SK-N-SH treated with all-trans-retinoic acid at 6 μM for 48 hours (cell line): ENCODE data around the gene GABBR2.

Source experiments
- CSRNP3 ChIP-seq: fragments of 250-450 bp; sonication (Bioruptor Pico); IDR thresholded peaks from 2 replicates; pipeline ENCODE4 v1.5.1; 2021; ENCODE audit warnings: mild to moderate bottlenecking, moderate library complexity
- GLIS3 ChIP-seq: fragments of 250-450 bp; sonication (Bioruptor Pico); IDR thresholded peaks from 2 replicates; pipeline ENCODE4 v1.5.0; 2020; ENCODE audit warnings: mild to moderate bottlenecking, moderate library complexity
- PATZ1 ChIP-seq: fragments of 250-450 bp; sonication (Bioruptor Pico); IDR thresholded peaks from 2 replicates; pipeline ENCODE4 v1.8.0; 2020; ENCODE audit warnings: mild to moderate bottlenecking, moderate library complexity, borderline replicate concordance
- SNAI2 ChIP-seq: fragments of 250-450 bp; sonication (Bioruptor Pico); IDR thresholded peaks from 2 replicates; pipeline ENCODE4 v1.5.0; 2020; ENCODE audit warnings: mild to moderate bottlenecking, moderate library complexity
- TSHZ2 ChIP-seq: fragments of 250-450 bp; sonication (Bioruptor Pico); IDR thresholded peaks from 2 replicates; pipeline ENCODE4 v1.5.0; 2020; ENCODE audit warnings: mild to moderate bottlenecking, moderate library complexity
- ZC3H10 ChIP-seq: fragments of 250-450 bp; sonication (Bioruptor Pico); IDR thresholded peaks from 2 replicates; pipeline ENCODE4 v1.5.1; 2021; ENCODE audit warnings: mild to moderate bottlenecking, moderate library complexity
- ZFP3 ChIP-seq: fragments of 250-450 bp; sonication (Bioruptor Pico); IDR thresholded peaks from 2 replicates; pipeline ENCODE4 v1.5.0; 2020; ENCODE audit warnings: mild to moderate bottlenecking, moderate library complexity
- ZNF565 ChIP-seq: fragments of 450-650 bp; formaldehyde crosslinking; conservative IDR thresholded peaks from 2 replicates; pipeline ENCODE4 v1.5.0; 2020; ENCODE audit warnings: low read depth, mild to moderate bottlenecking, moderate library complexity
- ZNF8 ChIP-seq: fragments of 450-650 bp; formaldehyde crosslinking; IDR thresholded peaks from 2 replicates; pipeline ENCODE4 v1.5.0; 2020; ENCODE audit warnings: mild to moderate bottlenecking, moderate library complexity

- TF ChIP-seq ZFP3 (CRISPR knock-in tag) (no peak), TSHZ2 (CRISPR knock-in tag) (no peak), PATZ1 (CRISPR knock-in tag) (no peak), ZNF8 (no peak), CSRNP3 (no peak), ZC3H10 (CRISPR knock-in tag) (no peak), GLIS3 (no peak), ZNF565 (CRISPR knock-in tag) (no peak), SNAI2 (CRISPR knock-in tag) (no peak)
These were observed 140.4 kb downstream of the GABBR2 start for GRCh38 chr9:98568234-98568908.
